GM19324 (cell line): Measurements from ENCODE around the gene PNCK.
"Not testable (repeated sequence)": the region's sequence is repeated elsewhere in the genome, so short reads cannot be mapped to it uniquely, and the experiment has no call there.

Source experiments
- ATAC-seq: cut with Tn5 transposase; IDR thresholded peaks from one replicate; pipeline ENCODE4 v1.9.1; 2021; ENCODE audit warnings: mild to moderate bottlenecking, moderate library complexity; ENCODE audit not compliant: unreplicated experiment, low FRiP score

Gene PNCK

DNA sequence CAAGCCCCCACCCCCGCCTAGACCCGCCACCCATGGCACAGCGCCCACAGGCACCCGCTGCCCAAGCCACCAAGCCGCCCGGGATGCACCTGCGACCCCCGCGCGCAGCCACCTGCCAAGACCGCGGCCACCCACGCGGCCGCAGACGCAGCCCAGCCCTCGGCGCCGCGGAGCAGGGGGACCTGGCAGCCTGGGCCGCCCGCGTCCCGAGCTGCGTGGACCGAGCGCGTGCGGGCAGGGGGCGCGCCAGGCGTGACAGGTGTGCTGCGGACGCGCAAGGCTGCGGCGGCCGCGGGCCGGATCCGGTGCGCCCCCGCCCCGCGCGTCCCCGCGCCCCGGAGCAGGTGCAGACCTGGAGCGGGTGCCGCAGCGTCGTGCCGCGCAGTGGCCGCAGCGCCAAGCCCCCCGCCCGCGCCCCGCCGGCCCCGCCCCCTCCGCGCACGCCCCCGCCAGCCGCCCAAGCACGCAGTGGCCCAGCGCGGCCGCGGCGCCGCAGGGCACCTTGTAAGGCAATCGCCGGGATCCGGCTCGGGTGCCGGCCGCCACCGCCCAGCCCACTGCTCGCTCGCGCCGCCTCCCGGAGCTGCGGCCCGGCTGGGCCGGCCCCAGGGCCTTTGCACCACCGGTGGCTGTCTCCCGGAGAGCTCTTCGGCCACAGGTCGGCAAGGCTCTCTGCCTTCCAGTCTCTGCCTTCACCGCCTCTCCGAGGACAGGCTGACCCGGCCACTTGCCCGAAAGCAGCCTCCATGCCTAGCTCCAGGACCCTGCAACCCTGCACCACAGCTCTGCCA, at the start of gene PNCK:
TSS of gene PNCK (minus strand) at position 386 of the 791 bp plus-strand sequence. CDS start 737 bp downstream, outside the sequence.
- no peak for ATAC-seq

DNA sequence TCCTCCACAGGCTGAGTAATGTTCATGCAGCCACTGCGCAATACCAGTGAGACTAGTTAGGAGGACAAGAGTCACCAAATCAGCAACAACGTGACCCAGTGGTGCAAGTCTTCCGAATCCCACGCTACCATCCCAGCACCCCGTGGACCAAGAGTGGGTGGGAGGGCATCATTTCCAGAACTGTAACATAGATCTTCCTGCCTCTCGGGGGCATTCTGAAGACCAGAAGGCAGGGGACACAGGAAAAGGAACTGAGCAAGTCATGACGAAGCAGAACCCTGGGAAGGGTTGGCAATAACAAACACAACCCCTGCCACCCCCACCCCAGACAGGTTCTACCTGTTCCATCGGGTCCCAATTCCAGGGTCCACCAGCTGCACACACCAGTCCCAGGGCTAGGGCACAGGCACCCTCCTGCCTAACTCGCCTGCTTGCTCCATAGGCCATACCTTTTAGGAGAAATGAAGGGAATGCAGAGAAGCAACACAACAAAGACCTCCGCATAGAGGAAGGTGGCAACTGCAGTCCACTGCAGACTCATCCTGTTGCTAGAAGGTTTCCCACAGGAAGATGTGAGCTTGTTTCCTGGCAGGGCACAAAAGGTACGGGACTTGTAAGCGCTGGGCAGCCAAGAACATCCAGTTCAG, 49.2 kb upstream of the PNCK start:
- ATAC-seq: no peak

DNA sequence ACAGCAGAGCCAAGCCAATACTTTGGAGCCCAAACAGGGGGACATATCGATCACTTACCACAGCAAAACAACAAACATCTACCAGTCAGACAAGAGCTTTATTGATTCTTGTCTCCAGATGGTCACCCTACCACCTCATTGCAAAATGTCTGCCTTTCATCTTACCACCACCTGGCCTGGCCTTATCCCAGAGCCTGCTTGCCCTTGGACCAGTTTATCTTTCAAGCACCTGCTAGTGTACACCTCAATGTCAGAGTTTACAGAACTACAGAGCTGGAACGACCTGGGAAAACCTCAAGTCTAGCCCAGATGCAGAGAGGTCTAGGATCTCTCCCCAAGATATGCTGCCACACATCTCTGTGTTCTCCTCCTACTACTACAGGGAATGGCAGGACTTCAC, 46.1 kb upstream of the PNCK start:
- no peak for ATAC-seq

DNA sequence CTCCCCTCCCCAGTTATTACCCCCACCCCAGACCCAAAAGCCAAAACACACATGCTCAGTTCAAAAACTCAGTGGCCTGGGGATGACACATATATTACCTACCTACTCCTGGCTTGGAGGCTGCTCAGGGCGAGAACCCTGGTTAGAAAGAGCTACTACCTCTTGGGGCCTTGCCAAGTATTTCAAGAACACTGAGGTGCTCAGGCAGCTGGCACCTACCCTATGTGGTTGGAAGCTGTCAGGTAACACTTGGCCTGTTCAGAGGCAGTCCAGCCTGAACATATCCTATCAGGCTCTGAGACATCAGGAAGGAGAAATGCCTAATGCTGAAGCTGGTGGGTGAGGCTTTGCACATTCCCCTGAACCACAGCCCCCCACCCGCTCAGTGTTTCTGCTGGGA, 45.6 kb upstream of the PNCK start:
- ATAC-seq: no peak

DNA sequence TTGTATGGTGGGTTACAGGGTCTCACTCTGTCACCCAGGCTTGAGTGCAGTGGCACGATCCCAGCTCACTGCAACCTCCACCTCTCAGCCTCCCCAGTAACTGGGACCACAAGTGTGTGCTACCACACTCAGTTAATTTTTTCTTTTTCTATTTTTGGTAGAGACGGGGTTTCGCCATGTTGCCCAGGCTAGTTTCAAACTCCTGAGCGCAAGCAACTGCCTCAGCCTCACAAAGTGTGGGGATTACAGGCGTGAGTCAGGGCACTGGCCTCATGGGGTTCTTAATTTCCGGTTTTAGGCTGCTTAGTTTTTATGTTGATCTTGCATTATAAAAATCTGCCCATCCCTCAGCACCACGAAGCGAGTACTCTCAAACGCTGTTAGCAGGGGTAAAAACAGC, 43.8 kb upstream of the PNCK start:
- no peak for ATAC-seq

DNA sequence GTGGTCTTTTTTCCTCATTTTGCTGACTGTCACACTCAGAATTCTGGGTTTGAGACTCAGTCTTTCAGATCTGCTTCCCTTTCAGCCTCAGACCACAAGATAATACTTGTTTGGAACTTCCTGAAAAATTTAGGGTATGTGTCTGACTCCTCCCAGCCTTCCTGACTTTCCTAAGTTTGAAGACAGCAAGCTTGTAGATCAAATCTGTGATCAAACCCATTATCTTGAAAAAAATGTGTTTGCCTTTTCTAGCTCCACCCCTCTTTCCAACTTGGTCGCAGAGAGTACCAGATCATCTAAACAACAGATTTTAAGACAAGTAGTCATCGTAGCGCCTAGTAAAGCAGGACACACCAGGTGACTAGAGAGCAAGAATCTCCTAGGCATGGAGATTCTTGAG, 40.6 kb upstream of the PNCK start:
- no peak for ATAC-seq

DNA sequence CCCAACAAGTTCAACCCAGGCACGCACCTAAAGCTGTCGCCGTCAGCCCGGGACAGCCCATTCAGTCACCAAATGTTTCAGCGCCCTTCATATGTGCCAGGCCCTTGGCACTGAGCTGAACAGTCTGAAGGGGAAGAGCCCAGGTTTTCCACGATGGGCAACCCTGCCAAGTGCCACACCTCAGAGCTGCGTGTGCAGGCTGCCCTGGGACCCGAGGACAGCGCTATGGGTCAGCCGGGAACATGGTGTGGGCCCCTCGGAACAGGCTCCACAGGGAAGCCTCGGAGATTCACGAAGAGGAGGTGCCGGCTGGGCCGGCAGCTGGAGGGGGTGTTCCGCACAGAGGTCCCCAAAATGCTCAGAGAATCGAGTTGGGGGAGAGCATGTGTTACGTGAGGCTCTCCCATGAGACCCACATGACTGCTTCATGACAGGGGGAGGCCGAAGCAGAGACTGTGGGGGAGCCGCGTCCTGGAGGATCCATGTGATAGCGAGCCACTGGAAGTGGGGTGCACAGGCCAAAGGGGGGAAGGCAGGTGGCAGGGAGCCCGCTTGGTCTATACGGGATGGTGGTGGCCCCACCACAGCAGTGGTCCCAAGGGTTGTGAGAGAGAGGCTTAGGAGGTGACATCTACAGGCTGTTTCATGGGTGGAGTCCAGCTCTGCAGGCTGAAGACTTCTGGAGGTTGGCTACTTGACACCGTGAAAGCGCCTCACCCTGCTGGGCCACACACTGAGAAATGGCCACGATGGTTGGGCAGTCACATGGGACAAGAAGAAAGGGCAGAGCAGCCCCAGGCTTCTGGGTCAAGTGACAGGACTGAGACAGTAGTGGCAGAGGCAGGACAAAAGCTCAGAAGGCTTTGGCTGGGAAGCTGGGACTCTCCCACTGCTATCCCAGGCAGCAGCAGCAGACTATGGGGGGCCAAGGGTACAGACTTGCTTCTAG, 36.4 kb upstream of the PNCK start:
- no peak for ATAC-seq

DNA sequence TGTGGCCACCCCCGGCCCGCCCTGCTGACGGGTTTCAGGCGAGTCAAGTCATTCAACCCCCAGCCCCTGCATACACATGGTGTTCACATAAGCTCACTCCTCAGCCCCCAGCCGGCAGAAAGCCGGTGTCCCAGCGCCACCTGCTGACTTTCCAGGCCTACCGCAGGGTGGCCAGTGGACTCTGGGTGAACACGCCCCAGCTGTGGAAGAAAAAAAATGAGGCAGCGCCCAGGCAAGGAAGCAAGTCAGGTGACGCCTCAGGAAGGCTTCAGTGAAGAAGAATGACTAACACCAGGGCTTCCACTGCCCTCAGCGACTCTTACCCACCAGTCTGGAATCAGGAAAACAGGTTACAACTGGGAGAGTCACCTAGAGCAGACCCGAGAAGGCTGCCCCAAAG, 34.8 kb upstream of the PNCK start:
- ATAC-seq: no peak

DNA sequence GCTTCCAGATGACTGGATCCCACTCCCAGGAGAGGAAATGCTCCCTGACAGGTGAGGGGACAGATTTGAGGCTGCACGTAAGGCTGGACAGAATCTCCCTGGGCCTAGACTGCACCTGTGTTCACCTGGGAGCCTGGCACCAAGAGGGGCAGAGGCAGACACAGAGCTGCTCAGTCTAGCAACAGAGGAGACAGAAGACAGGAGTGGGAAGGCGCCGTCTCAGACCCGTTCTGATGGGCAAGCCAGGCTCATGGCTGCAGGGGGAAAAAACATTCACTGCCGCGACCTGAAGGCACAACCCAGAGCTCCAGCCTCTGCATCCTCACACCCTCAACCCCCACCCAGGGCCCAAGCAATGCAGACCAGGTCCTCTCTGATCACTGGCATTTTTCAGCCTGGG, 33.8 kb upstream of the PNCK start:
- no peak for ATAC-seq

DNA sequence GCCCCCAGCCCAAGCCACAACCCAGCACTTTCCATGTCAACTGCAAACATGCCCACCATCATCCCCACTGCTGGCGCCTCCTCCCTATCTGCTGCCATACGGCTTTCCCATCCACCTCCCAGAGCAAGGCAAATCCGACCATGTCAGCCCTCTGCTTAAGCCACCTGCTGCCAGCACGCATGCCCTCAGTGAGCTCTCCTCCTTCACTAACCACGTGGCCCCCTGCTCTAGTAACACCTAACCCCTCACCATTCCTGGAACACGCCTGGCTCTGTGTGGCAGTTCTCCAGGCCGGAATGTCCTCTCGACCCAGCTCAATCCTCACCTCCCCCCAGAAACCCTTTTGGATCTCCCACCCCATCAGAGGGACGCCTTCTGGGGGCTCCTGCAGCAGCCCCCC, 33.2 kb upstream of the PNCK start:
- no peak for ATAC-seq

DNA sequence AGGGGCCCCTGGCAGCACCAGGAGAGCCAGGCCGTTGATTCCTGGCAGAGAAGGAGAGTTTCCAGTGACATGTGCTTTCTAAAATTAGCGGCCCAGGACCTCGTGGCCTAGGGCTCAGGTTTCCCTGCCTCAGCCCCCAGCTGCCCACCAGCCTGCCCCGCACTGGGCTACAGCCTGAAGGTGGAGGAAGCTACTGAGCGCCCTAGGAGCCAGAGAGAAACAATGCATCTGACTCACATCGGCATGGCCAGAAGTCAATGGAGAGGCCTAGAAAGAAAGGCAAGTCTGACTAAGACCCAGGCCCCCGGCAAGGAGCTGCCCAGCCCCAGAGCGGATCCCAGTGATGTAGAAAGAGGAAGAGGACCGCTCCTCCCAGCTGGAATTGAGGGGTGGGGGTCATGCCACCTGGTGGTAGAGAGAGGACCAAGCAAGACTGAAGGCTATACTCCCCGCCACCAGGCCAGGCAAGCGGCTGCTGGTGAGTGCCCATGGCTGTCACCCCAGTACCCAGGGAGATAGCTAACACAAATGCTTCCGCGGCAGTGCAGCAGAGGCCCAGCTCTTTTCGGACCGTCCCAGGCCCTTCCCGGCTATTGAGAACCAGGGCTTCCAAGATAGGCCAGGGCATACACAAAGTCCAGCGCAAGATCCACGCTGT, 31.9 kb upstream of the PNCK start:
- ATAC-seq: not testable (repeated sequence)

DNA sequence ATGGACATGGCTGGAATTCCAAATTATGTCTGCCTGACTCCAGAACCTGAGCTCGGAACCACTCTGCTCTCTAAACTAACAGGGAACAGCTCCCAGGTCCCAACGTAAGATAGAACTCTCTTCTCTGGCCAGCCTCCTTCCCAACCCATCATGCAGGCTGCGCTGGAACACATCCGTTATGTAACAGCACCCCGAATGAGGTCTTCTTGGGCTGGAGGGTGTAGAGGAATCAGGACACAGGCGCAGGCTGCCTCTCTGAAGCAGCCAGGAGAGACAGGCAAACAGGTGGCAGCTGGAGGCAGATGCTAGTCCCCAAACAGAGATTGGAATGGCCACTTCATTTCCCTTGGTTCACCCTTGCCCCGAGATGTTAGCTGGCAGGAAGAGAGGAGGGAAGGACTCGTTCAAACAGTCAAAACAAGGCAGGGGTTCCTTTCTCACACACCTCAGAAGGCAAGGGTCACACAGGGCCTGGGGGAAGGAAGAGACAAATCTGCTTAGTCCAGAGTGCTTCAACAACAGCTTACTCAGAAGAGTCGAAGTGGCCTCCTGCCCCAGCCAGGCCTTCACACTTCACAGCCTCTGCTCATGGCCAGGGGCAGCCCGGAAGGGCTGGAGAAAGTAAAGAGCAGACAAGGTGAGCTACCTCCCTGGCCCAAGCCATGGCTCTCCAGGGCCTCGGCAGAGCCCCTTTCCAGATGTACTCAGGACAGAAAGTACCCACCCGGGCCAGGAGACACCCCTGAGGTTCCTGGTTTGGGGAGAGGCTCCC, 31.2 kb upstream of the PNCK start:
- not testable (repeated sequence) for ATAC-seq

DNA sequence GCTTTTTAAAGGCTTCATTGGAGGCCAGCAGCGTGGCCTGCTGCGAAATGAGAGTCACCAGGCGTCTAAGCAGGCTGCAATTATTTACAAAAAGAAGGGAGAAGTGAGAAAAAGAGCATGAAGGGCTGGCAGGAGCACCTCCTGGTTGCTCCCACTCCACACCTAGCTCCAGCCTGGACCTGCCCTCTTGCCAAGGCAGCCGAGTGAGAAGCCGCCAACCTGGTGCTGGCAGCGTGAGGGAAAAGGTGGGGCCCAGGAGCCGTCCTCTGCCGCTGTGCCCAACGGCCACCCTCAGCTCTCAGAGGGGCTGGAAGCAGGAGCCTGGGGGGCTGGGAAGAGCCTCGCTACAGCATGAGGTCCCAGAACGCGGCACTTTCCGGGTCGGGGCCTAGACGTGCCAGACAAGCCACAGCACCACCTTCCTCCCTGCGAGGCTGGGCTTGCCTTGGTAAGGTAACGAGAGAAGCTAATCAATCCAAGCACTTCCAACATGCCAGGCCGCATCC, 30.5 kb upstream of the PNCK start:
- ATAC-seq: no peak

DNA sequence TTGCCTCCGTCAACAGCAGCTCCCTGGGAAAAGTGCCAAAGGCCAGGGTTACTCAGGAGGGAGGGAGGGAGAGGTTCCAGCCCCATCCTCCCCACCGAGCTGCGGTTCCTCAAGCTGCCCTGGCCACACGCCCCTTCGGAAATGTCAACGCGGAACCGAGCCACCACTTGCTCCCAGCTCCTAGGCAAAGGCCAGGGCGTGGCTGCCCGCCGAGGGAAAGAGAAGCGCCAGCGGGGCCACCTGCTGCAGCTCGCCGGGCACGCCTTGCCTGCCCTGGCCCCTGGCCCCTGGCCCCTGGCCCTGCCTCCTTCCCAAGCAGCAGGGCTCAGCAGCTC, 29.4 kb upstream of the PNCK start:
- no peak for ATAC-seq

DNA sequence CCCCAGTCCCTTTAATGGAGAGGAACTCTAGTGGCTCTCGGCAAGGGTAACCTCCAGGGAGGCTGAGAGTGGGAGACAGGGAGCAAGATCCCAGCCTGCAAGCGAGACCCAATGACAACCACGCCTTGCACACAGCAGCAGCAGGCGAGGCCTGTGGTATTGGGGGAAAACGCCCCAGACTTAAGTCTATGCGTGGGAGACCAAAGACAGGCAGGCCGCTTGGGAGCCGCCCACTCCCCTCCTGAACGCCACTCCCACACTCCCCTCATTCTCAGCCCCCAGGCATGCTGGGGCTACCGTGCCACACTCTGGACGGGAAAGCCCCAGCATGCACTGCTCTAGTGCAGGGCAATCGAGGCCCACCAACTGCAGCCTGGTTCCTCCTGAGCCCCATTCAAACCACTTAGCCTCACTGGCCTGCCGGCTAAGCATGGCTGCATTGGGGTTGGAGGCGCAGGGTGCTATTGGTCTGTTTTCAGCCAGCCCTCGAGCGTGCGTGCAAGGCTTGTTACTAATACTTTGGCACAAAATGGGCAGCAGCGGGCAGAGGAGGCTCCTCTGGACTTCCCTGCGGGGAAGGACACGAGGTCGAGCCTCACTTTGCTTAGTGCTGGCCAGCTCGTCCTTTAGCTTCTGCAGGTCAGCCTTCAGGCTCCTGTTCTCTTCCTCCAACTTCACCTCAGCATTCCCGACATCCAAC, 28.9 kb upstream of the PNCK start:
- no peak for ATAC-seq

DNA sequence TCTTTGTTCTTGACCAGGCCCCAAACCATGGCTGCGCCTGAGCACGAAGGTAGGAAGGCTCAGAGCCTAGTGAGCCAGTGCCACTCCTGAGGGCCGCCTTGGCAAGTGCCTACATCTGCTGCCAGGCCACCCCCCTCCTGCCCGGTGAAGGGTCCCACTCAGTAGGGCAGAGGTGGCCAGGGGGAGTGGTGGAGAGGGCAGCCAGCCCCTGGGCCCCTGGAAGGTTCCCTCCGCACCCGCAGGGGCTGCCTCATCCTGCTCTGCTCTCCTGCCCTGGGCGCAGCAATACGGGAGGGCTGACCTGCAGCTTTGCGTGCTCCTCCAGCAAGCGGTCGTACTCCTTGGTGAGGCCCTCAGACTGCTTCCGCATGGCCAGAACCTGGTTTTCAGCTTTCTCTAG, 28.1 kb upstream of the PNCK start:
- no peak for ATAC-seq

DNA sequence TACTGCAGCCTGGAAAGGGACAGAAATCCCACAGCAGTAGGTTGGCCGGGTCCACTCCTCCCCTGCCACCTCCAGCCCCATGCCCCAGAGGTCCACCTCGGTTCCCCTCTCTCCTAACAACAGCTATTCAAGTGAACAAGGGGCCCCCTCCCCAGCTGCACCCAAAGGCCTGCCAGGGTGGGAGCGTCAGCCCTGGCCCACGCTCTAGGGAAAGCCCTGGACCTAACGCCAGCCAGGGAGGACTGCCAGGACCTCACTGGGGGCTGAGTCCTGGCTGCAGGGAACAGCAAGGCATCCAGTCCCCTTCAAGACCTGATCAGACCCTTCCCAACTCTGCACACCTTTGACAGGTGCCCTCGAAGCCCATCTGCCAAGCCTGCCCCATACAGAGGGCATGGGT, 27.4 kb upstream of the PNCK start:
- ATAC-seq: no peak

DNA sequence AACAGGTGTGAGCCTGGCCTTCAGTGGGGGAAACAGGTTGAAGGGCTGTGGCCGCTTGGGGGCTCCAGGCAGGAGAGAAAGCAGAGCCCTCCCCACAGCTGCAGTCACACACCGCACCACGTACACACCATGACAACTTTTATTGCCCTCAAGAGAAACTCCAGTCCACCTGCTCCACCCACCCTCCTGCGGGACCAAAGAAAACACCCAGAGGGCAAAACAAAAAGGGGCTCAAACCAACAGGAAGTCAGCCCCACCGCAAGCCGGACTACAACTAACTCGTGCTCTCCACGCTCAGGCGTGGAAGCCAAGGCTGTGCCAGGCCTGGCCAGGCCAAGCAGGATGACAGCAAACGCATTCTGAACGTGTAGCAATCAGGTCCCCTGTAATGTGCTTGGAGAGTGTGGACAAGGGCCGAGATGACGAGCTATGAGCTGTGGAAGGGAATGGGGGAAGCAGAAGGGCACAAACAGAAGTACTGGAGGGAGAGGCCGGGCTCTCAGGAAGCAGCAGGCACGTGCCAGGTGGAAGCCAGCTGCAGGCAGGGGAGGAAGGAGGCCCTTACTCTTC, 26.8 kb upstream of the PNCK start:
- no peak for ATAC-seq
